B cell (primary cell): ENCODE results near the gene CTIF.

ENCODE experiments used
- CTCF ChIP-seq: fragments of 200-600 bp; IDR thresholded peaks from one replicate; pipeline ENCODE4 v1.8.0; 2022; ENCODE audit warnings: antibody characterized with exemption, mild to moderate bottlenecking
- EZH2 ChIP-seq: IDR thresholded peaks from 2 replicates; pipeline ENCODE4 v1.6.1; 2012; ENCODE audit warnings: borderline replicate concordance, low read depth, mild to moderate bottlenecking, moderate library complexity, low read length; ENCODE audit not compliant: insufficient read depth, poor library complexity, severe bottlenecking

GRCh38 chr18:48544116-48544515 is 5.3 kb downstream of the CTIF start:
- TF ChIP-seq CTCF = no peak
- no peak for TF ChIP-seq EZH2
